Mesodermal cell (in vitro differentiated cells): ENCODE results near the gene EOLA1.
"Not testable (repeated sequence)": the region's sequence is repeated elsewhere in the genome, so short reads cannot be mapped to it uniquely, and the experiment has no call there.

Experiments
- H3K27ac ChIP-seq: 2 replicates; pipeline ENCODE4 v1.7.0; 2013; ENCODE audit warnings: mild to moderate bottlenecking, low read depth, low read length, moderate library complexity; ENCODE audit not compliant: severe bottlenecking
- H3K36me3 ChIP-seq: 2 replicates; pipeline ENCODE4 v1.7.1; 2013; ENCODE audit warnings: mild to moderate bottlenecking, low read length, moderate library complexity; ENCODE audit not compliant: control insufficient read depth, insufficient read depth
- H3K4me1 ChIP-seq: one replicate; pipeline ENCODE4 v1.7.1; 2013; ENCODE audit warnings: mild to moderate bottlenecking, low read length; ENCODE audit not compliant: insufficient read depth, control insufficient read depth, poor library complexity, severe bottlenecking
- H3K4me3 ChIP-seq: 2 replicates; pipeline ENCODE4 v1.7.0; 2013; ENCODE audit warnings: low read length, control low read depth, mild to moderate bottlenecking; ENCODE audit not compliant: insufficient read depth, poor library complexity, severe bottlenecking; ENCODE audit errors: extremely low read depth
- H3K9me3 ChIP-seq: 2 replicates; pipeline ENCODE4 v1.7.1; 2013; ENCODE audit warnings: mild to moderate bottlenecking, low read length, moderate library complexity; ENCODE audit not compliant: control insufficient read depth
- WGBS, 2 experiments: methylation state at CpG; one replicate each; pipeline ENCODE4 v1.1.5; 2013; ENCODE audit warnings: missing lambda C conversion rate in 2 of 2; ENCODE audit not compliant: insufficient coverage in 2 of 2; 5-methylcytosine and 5-hydroxymethylcytosine counted together

The EOLA1 gene

DNA sequence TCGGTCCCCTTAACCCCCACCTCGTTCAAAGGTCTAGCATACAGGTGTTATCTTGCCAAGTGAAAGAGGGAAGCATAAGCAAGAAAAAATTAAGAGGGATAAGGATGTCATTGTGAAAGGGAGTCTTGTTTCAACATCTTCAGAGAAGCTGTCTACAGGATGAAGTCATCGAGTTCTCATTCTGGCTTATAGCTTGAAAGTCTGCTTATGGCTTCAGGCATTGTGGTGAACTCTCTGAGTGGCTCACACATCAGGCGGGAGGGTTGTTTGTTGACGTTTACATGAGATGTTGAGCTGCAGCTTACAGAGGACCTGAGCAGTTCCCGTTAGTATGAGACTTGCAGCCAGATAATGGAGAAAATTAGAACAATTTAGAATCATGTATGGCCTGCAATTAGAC lies 29.9 kb downstream of the EOLA1 start:
- Histone ChIP-seq H3K4me1 (peaks cover 9% of the 10 kb centered on the region), H3K9me3 (no peaks in the 10 kb centered on the region), H3K27ac (no peak overlapping the region), H3K36me3 (no peaks in the 10 kb centered on the region), H3K4me3 (no peak overlapping the region)
- 60 to 90% methylated on average over 1 to 4 of the region's 6 CpGs for WGBS, 2 experiments

DNA sequence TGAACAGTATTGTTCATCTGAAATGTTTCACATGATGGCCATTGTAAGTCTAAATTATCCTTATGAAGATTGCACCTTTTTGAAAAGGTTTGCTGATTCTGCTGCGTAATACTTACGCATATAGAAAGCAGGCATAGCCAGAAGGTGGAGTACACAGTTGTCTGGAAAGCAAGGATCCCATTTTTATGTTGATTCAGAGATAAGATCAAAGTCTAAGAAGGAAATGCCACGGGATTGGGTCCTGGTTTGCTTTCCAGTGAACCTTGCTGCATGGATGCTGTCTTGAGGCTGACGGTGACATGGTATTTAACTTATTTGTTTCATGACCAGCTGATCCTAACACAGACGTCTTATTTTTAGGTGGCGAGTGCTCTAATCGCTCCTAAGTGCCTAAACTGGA lies 31.0 kb downstream of the EOLA1 start:
- no peaks in the 10 kb centered on the region for H3K9me3 ChIP-seq
- no peaks in the 10 kb centered on the region for H3K36me3 ChIP-seq
- WGBS, 2 experiments = 84 to 100% methylated on average over 4 to 5 of the region's 7 CpGs
- peaks cover 9% of the 10 kb centered on the region for H3K4me1 ChIP-seq
- no peak overlapping the region for H3K4me3 ChIP-seq
- H3K27ac ChIP-seq = no peak overlapping the region

DNA sequence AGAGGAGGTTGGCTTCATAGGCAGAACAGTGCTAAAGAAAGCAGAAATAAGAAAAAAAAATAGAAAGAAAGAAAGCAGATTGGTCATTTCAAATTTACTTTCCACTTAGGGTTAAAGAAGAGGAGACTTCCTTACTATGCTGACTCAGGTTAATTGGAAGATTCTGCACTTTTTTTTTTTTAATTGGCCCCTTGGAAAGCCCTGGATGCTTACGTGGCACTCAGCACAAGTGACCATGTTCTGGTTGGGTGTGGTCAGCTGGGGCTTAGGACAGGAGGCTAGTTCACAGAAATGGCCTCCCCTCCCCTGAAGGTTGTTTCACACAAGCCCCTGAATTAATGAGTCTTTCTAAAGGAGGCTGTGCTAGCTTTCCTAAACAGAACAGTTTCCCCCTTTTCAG lies 31.9 kb downstream of the EOLA1 start:
- H3K36me3 ChIP-seq = no peaks in the 10 kb centered on the region
- H3K9me3 ChIP-seq = no peaks in the 10 kb centered on the region
- WGBS, 2 experiments = no CpG with 5 or more reads among the region's 1 CpG
- H3K27ac ChIP-seq = no peak overlapping the region
- no peak overlapping the region for H3K4me3 ChIP-seq
- peaks cover 9% of the 10 kb centered on the region for H3K4me1 ChIP-seq

DNA sequence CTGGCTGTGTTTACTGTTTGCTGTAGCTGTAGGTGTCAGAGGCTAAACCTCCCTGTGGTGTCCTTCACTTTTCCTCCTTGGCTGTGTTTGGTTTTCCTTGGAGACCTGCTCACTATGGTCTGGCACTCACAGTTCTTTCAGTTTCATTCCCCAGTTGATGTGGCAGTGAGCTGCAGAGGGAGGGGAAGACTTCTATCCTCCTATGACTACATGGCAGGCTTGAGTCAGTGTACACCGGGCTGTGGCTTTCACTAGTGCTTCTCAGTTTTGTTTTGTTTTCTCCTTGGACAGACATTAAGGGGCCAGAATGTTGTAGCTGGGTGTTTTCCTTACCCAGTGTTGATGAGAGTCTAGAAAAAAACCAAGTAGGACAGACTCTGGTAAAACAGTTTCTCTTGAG lies 32.6 kb downstream of the EOLA1 start:
- not testable (repeated sequence) for H3K4me1 ChIP-seq, H3K9me3 ChIP-seq, H3K4me3 ChIP-seq, H3K27ac ChIP-seq, H3K36me3 ChIP-seq
- no CpG with 5 or more reads among the region's 1 CpG for WGBS, 2 experiments

DNA sequence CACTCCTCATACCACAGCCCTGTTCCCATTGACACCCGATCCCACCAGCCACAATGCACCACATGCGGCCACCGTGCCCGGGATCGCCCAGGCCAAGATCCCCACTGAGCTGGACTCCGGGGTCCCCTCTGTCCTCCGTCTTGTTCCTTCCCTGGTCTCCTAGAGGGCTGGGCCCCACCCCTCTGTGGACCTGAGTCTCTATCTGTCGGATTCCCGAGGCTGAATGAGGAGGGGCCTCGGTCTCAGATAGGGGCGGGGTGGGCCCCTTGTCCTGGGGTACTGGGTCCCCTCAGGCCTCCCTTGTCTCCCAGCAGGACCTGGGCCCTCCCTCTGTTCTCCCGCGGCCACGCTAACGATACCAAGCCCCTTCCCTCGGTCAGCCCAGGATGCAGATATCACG lies 44.8 kb downstream of the EOLA1 start:
- not testable (repeated sequence) for H3K4me1 ChIP-seq, H3K36me3 ChIP-seq
- WGBS, 2 experiments = no CpG with 5 or more reads among the region's 17 CpGs

DNA sequence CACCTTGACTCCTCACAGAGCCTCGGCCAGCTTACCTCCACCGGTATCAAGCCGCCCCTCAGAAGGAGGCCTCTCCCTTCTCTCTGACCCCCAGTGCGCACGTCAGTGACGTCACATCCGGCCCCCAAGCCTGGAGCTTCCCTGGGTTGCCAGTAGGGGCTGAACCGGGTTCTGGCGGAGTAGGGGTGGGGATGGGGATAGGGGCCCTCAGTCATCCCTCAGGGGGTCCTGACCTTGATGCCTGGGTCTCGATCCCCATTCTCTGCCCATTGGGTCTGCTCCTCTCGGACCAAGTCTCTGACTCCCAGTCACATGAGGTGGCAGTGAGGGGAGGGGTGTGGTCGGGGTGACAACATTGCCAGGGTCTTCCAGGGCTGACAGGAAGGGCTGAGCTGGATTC lies 46.5 kb downstream of the EOLA1 start, which contains the start of gene MAGEA9B:
MAGEA9B (minus strand) TSS at position 101 of the 400 bp plus-strand sequence. CDS start 4,280 bp downstream, outside the sequence.
- not testable (repeated sequence) for H3K4me3 ChIP-seq, H3K4me1 ChIP-seq, H3K27ac ChIP-seq, H3K36me3 ChIP-seq, H3K9me3 ChIP-seq
- no CpG with 5 or more reads among the region's 12 CpGs for WGBS, 2 experiments

More for the DNA sequence above, 44.8 kb downstream of the EOLA1 start:
- not testable (repeated sequence) for H3K9me3 ChIP-seq, H3K27ac ChIP-seq, H3K4me3 ChIP-seq

DNA sequence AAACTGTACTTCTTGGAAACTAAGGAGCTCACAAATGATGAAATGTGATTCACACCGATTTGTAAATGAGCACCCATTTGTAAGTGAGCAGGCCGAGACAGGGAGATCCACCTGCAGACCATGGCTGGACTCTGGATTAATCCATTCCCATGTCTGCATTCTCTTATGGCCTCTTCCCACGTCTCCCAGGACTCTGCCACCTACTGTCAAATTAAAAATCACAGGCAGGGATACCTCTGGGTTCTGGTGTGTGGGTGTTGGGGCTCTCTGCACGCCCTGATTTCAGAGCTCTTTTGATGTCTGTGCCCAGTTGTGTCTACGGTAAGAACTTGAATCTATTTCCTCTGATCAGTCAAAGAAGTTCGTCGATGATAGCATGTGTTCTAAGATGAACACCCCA lies 50.2 kb downstream of the EOLA1 start:
- not testable (repeated sequence) for H3K27ac ChIP-seq, H3K4me3 ChIP-seq, H3K9me3 ChIP-seq, H3K4me1 ChIP-seq, H3K36me3 ChIP-seq
- WGBS, 2 experiments = no CpG with 5 or more reads among the region's 7 CpGs

DNA sequence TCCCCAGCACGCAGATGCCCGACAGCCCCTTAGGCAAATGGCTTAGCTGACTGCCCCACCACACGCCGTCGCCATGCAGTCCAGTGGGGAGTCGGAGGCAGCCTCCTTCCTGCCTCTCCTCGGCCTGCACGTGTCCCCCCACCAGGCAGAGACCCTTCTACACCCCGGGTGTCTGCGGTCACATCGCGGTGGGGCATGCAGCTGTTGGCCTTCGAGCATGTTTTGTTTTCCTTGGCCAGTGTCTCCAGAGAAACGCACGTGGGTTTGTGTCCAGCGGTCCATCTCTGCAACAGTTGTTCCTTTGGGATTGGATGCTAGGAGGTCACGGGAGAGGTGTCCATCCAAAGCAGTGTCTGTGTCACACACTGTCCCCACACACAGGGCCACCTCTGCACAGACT lies 54.4 kb downstream of the EOLA1 start, which contains the start of gene HSFX2:
HSFX2 (minus strand) TSS at position 101 of the 400 bp plus-strand sequence. CDS start 614 bp downstream, outside the sequence.
- not testable (repeated sequence) for H3K27ac ChIP-seq, H3K9me3 ChIP-seq, H3K4me3 ChIP-seq, H3K36me3 ChIP-seq, H3K4me1 ChIP-seq
- no CpG with 5 or more reads among the region's 17 CpGs for WGBS, 2 experiments

DNA sequence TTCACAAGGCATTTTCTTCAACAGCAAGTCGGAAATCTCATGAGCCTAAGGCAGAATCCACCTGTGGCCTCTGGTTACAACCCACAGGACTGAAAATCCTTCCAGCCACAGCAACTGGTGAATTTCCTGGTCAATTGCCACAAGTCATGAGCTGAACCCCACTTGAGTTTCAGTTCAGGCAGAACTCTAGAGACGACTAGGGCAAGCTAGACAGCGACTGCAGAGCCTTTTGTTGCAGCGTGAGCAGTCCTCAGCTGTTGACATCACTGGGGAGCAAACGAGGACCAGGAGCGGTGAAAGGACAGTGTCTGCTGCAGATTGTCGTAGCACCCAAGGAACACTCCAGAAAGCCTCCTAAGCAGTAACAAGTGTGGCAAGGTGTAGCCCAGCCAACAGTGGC lies 55.1 kb downstream of the EOLA1 start:
- not testable (repeated sequence) for H3K9me3 ChIP-seq, H3K36me3 ChIP-seq, H3K4me3 ChIP-seq, H3K27ac ChIP-seq, H3K4me1 ChIP-seq
- WGBS, 2 experiments = no CpG with 5 or more reads among the region's 7 CpGs
